Neural progenitor cell (in vitro differentiated cells): ENCODE measurements around the gene GOT2. TPM values are rescaled to one million over a fixed set of nuclear protein-coding genes. Genes with fewer than 3 reads are reported as not detected.

Experiments used
- DNase-seq: peaks from one replicate; pipeline ENCODE4 v3.0.0-alpha.2; 2016; ENCODE audit warnings: low spot score
- H2AFZ ChIP-seq: fragments of 200-600 bp; sonication (generic); replicated peaks from 2 replicates; pipeline ENCODE4 v1.6.1; 2016; ENCODE audit warnings: antibody characterized with exemption
- H3F3A ChIP-seq: fragments of 200-600 bp; sonication (generic); 2 replicates; pipeline ENCODE4 v1.6.1; 2016; ENCODE audit warnings: antibody characterized with exemption, low read depth
- H3K27ac ChIP-seq: fragments of 200-600 bp; sonication (generic); 2 replicates; pipeline ENCODE4 v1.5.1; 2016; ENCODE audit warnings: mild to moderate bottlenecking
- H3K27me3 ChIP-seq: fragments of 200-600 bp; sonication (generic); 2 replicates; pipeline ENCODE4 v1.6.1; 2016; ENCODE audit warnings: mild to moderate bottlenecking, moderate library complexity
- H3K36me3 ChIP-seq: fragments of 200-600 bp; sonication (generic); 2 replicates; pipeline ENCODE4 v1.5.1; 2016
- H3K4me1 ChIP-seq: fragments of 200-600 bp; sonication (generic); 2 replicates; pipeline ENCODE4 v1.6.1; 2016; ENCODE audit warnings: mixed run types
- H3K4me2 ChIP-seq: fragments of 200-600 bp; sonication (generic); 2 replicates; pipeline ENCODE4 v1.6.1; 2016
- H3K4me3 ChIP-seq: fragments of 200-600 bp; sonication (generic); 2 replicates; pipeline ENCODE4 v1.5.1; 2016
- H3K79me2 ChIP-seq: fragments of 200-600 bp; sonication (generic); 2 replicates; pipeline ENCODE4 v1.6.1; 2016; ENCODE audit warnings: low read depth
- H3K9ac ChIP-seq: fragments of 200-600 bp; sonication (generic); 2 replicates; pipeline ENCODE4 v1.6.1; 2016
- H3K9me3 ChIP-seq: fragments of 200-600 bp; sonication (generic); 2 replicates; pipeline ENCODE4 v1.5.1; 2016; ENCODE audit warnings: low read depth
- H4K20me1 ChIP-seq: fragments of 200-600 bp; sonication (generic); 2 replicates; pipeline ENCODE4 v1.6.1; 2016; ENCODE audit warnings: low read depth
- H3K27ac Mint-ChIP-seq: 3 replicates; pipeline ENCODE4 v1.8.0; 2021; ENCODE audit warnings: mixed read lengths
- H3K27me3 Mint-ChIP-seq: 2 replicates; pipeline ENCODE4 v1.8.0; 2022; ENCODE audit warnings: low read depth, mild to moderate bottlenecking, inconsistent platforms, moderate library complexity, mixed read lengths; ENCODE audit not compliant: insufficient read depth
- H3K36me3 Mint-ChIP-seq: 3 replicates; pipeline ENCODE4 v1.8.0; 2021; ENCODE audit warnings: mixed read lengths
- H3K4me1 Mint-ChIP-seq: 3 replicates; pipeline ENCODE4 v1.8.0; 2021; ENCODE audit warnings: mixed read lengths
- H3K4me3 Mint-ChIP-seq: 3 replicates; pipeline ENCODE4 v1.8.0; 2021; ENCODE audit warnings: mild to moderate bottlenecking, moderate library complexity, mixed read lengths
- H3K9me3 Mint-ChIP-seq: 3 replicates; pipeline ENCODE4 v1.8.0; 2020; ENCODE audit warnings: mixed read lengths
- EZH2 ChIP-seq: fragments of 200-600 bp; sonication (generic); IDR thresholded peaks from 2 replicates; pipeline ENCODE4 v1.6.1; 2017; ENCODE audit warnings: antibody characterized with exemption, mild to moderate bottlenecking, moderate library complexity
- EZH2phosphoT487 ChIP-seq: fragments of 200-600 bp; sonication (generic); IDR thresholded peaks from 2 replicates; pipeline ENCODE4 v1.6.1; 2017; ENCODE audit warnings: antibody characterized with exemption
- total RNA-seq: library from RNA; depleted of rRNA; stranded (reverse); fragments of >200 nt; gene quantifications from 2 replicates; pipeline ENCODE4 v1.2.3, GENCODE V29; 2015; ENCODE audit warnings: low replicate concordance
- TF ChIP-seq, protein P1 (sequence below): fragments of 200-600 bp; sonication (generic); IDR thresholded peaks from 2 replicates; pipeline ENCODE4 v1.5.1; 2017; ENCODE audit warnings: antibody characterized with exemption, mild to moderate bottlenecking

Gene GOT2
- total RNA-seq, 1 donor from 2014 or later: 77.2 TPM

DNA sequence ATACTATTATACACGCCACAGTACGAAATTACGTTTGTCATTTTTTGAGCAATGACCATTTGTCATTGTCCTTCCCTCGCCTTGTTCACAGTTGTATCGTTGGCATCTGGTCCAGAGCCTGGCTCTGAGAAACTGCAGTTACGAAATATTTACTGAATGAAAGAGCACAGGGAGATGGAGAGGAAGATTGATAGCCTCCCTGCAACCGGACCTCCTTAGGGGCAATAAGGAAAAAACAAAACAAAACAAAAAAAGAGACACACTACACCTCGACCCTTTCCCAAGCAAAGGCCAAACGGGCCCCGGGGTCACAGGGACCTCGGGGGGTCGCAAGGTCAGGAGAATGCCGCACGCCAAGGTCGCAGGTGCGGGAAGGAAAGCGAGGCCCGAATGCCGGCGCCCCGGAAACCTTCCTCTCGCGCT is 857 bp downstream of the GOT2 start:
- peak overlapping the region; percentile 100 for H3K4me3 Mint-ChIP-seq
- no peak for DNase-seq
- H3K27ac ChIP-seq: no peak overlapping the region
- peaks cover 30% of the 10 kb centered on the region for H4K20me1 ChIP-seq
- peak overlapping the region; percentile 75 for H3K9ac ChIP-seq
- H3K79me2 ChIP-seq: peaks cover 58% of the 10 kb centered on the region
- peaks cover 5% of the 10 kb centered on the region for H3K36me3 ChIP-seq
- no peak for TF ChIP-seq EZH2phosphoT487
- TF ChIP-seq EZH2: no peak
- TF ChIP-seq, protein P1, sequence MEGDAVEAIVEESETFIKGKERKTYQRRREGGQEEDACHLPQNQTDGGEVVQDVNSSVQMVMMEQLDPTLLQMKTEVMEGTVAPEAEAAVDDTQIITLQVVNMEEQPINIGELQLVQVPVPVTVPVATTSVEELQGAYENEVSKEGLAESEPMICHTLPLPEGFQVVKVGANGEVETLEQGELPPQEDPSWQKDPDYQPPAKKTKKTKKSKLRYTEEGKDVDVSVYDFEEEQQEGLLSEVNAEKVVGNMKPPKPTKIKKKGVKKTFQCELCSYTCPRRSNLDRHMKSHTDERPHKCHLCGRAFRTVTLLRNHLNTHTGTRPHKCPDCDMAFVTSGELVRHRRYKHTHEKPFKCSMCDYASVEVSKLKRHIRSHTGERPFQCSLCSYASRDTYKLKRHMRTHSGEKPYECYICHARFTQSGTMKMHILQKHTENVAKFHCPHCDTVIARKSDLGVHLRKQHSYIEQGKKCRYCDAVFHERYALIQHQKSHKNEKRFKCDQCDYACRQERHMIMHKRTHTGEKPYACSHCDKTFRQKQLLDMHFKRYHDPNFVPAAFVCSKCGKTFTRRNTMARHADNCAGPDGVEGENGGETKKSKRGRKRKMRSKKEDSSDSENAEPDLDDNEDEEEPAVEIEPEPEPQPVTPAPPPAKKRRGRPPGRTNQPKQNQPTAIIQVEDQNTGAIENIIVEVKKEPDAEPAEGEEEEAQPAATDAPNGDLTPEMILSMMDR: no peak
- peak overlapping the region; percentile 90 for H3K4me3 ChIP-seq
- peak overlapping the region; percentile 79 for H3K4me2 ChIP-seq
- H3K36me3 Mint-ChIP-seq: peaks cover 2% of the 10 kb centered on the region
- H3K27me3 Mint-ChIP-seq: no peaks in the 10 kb centered on the region
- peak overlapping the region; percentile 39 for H3K27ac Mint-ChIP-seq
- H3K4me1 ChIP-seq: peaks cover 10% of the 10 kb centered on the region
- H3F3A ChIP-seq: peaks cover 4% of the 10 kb centered on the region
- H3K9me3 Mint-ChIP-seq: no peaks in the 10 kb centered on the region
- H3K4me1 Mint-ChIP-seq: peaks cover 10% of the 10 kb centered on the region
- no peaks in the 10 kb centered on the region for H3K27me3 ChIP-seq
- H3K9me3 ChIP-seq: no peaks in the 10 kb centered on the region
- peak overlapping the region; percentile 84 for H2AFZ ChIP-seq

DNA sequence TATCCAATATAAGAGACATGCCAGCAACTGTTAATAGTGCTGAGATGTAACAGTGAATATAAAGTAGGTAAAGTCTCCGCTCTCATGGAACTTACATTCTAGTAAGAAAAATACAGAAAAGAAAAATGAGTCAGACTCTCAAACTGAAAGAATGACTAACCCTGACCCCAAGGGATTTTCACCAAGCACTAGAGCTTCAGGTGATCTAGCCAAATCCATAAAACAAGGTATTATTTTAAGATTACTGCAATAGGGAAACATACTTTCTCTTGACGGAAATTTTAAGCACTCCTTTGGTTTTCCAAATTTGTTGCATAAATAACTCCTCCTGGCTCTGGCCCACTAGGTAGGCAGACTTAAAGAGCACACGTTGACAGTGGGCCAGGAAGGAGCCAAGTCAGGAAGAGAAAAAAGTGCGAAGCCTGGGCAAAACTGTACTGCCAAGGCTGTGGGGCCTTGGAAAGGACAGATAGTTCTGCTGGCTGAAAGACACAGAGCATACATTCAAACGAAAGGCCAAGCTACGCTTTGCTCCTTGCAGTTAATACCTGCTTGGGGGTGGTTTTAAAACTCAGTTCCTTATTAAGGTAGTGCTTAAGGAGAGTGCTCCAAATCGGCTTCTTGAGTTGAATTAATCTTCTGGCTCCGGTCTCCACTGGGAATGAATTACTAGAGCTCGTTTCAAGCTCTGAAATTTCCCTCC is 1.4 kb downstream of the GOT2 start:
- Histone ChIP-seq H3K27ac (no peak overlapping the region), H3K4me3 (peak overlapping the region; percentile 90)

GRCh38 chr16:58730724-58731370 is 3.3 kb downstream of the GOT2 start:
- no peak for DNase-seq
- no peak overlapping the region for H3K4me3 Mint-ChIP-seq
- Histone ChIP-seq H3K4me1 (peaks cover 10% of the 10 kb centered on the region), H3K4me2 (no peak overlapping the region), H3K9me3 (no peaks in the 10 kb centered on the region), H3K4me3 (no peak overlapping the region), H2AFZ (no peak overlapping the region), H4K20me1 (peaks cover 44% of the 10 kb centered on the region), H3K27ac (peak overlapping the region; percentile 58), H3K36me3 (peaks cover 5% of the 10 kb centered on the region), H3K27me3 (no peaks in the 10 kb centered on the region), H3K79me2 (peaks cover 79% of the 10 kb centered on the region), H3F3A (no peaks in the 10 kb centered on the region), H3K9ac (no peak overlapping the region)
- no peak overlapping the region for H3K27ac Mint-ChIP-seq
- H3K4me1 Mint-ChIP-seq: peaks cover 13% of the 10 kb centered on the region
- TF ChIP-seq, protein P1: no peak
- no peak for TF ChIP-seq EZH2
- no peak for TF ChIP-seq EZH2phosphoT487
- H3K36me3 Mint-ChIP-seq: peaks cover 2% of the 10 kb centered on the region
- no peaks in the 10 kb centered on the region for H3K27me3 Mint-ChIP-seq
- H3K9me3 Mint-ChIP-seq: no peaks in the 10 kb centered on the region

More for the DNA sequence above, 1.4 kb downstream of the GOT2 start:
- Mint-ChIP-seq H3K36me3 (peaks cover 2% of the 10 kb centered on the region), H3K27me3 (no peaks in the 10 kb centered on the region), H3K9me3 (no peaks in the 10 kb centered on the region), H3K27ac (no peak overlapping the region), H3K4me3 (peak overlapping the region; percentile 100), H3K4me1 (peaks cover 10% of the 10 kb centered on the region)
- Histone ChIP-seq H3K36me3 (peaks cover 5% of the 10 kb centered on the region), H3K4me2 (peak overlapping the region; percentile 79), H2AFZ (no peak overlapping the region), H3K27me3 (no peaks in the 10 kb centered on the region), H3F3A (peaks cover 4% of the 10 kb centered on the region), H3K79me2 (peaks cover 64% of the 10 kb centered on the region), H3K9ac (peak overlapping the region; percentile 75), H3K9me3 (no peaks in the 10 kb centered on the region), H4K20me1 (peaks cover 36% of the 10 kb centered on the region), H3K4me1 (peaks cover 10% of the 10 kb centered on the region)
- no peak for DNase-seq
- TF ChIP-seq EZH2 (no peak), EZH2phosphoT487 (no peak)
- TF ChIP-seq, protein P1: no peak
